ENCODE results near the gene SMC4.

SMC4 gene

GRCh38 chr3:160395297-160395696, 4.2 kb upstream of the SMC4 start:
- DNase-seq = no peak

GRCh38 chr3:160398820-160399124, 678 bp upstream of the SMC4 start:
- DNase-seq = no peak

GRCh38 chr3:160400030-160400701, 716 bp downstream of the SMC4 start:
- DNase-seq = peak; percentile 52

GRCh38 chr3:160400702-160401150, 1.3 kb downstream of the SMC4 start:
- DNase-seq = peak; percentile 45

GRCh38 chr3:160401291-160402095, 2.0 kb downstream of the SMC4 start:
- DNase-seq = peak; percentile 54

GRCh38 chr3:160402221-160403027, 3.0 kb downstream of the SMC4 start:
- no peak for DNase-seq

GRCh38 chr3:160403028-160403545, 3.6 kb downstream of the SMC4 start:
- DNase-seq = no peak

- no peak for DNase-seq
Observed at GRCh38 chr3:160403796-160404470, 4.5 kb downstream of the SMC4 start.

- DNase-seq = no peak
Observed at GRCh38 chr3:160409812-160410610, 10.6 kb downstream of the SMC4 start.

GRCh38 chr3:160412477-160412876, 13.0 kb downstream of the SMC4 start:
- no peak for DNase-seq

- peak; percentile 73 for DNase-seq
Observed at GRCh38 chr3:160413613-160414248, 14.3 kb downstream of the SMC4 start.

GRCh38 chr3:160417311-160417710, 17.9 kb downstream of the SMC4 start:
- DNase-seq = no peak

- no peak for DNase-seq
Observed at GRCh38 chr3:160427832-160428424, 28.5 kb downstream of the SMC4 start.

- no peak for DNase-seq
Observed at GRCh38 chr3:160434071-160434470, 34.6 kb downstream of the SMC4 start.

- DNase-seq = no peak
Observed at GRCh38 chr3:160435095-160435494, 35.6 kb downstream of the SMC4 start.

- no peak for DNase-seq
Observed at GRCh38 chr3:160435747-160436146, 36.3 kb downstream of the SMC4 start.

- DNase-seq = no peak
Observed at GRCh38 chr3:160437083-160437455, 37.6 kb downstream of the SMC4 start.

- no peak for DNase-seq
Observed at GRCh38 chr3:160440687-160441086, 41.2 kb downstream of the SMC4 start.

- no peak for DNase-seq
Observed at GRCh38 chr3:160444411-160444810, 45.0 kb downstream of the SMC4 start.

- DNase-seq = no peak
Observed at GRCh38 chr3:160445854-160446253, 46.4 kb downstream of the SMC4 start.

GRCh38 chr3:160446522-160447056, 47.1 kb downstream of the SMC4 start:
- DNase-seq = no peak

Measured in right hindlimb (tissue), 1 donor.